IgD-negative memory B cell (primary cell): Measurements from ENCODE around the gene ZNF416. TPM values are rescaled to one million over a fixed set of nuclear protein-coding genes. Genes with fewer than 3 reads are reported as not detected.

ENCODE experiments used
- H3K27ac Mint-ChIP-seq, 3 donors: one replicate each; pipeline ENCODE4 v1.8.0; 2020 to 2022; ENCODE audit warnings: mild to moderate bottlenecking in 3 of 3, mixed read lengths in 3 of 3, moderate library complexity in 1 of 3
- H3K27me3 Mint-ChIP-seq: one replicate; pipeline ENCODE4 v1.8.0; 2021; ENCODE audit warnings: mixed read lengths
- H3K36me3 Mint-ChIP-seq: one replicate; pipeline ENCODE4 v1.8.0; 2020; ENCODE audit warnings: mild to moderate bottlenecking, mixed read lengths
- H3K4me1 Mint-ChIP-seq, 3 donors: one replicate each; pipeline ENCODE4 v1.8.0; 2020 to 2022; ENCODE audit warnings: mixed read lengths in 3 of 3, mild to moderate bottlenecking in 1 of 3
- H3K4me3 Mint-ChIP-seq, 4 donors: one replicate each; pipeline ENCODE4 v1.8.0; 2020 to 2022; ENCODE audit warnings: mild to moderate bottlenecking in 4 of 4, mixed read lengths in 4 of 4, moderate library complexity in 3 of 4
- H3K9me3 Mint-ChIP-seq, 3 donors: one replicate each; pipeline ENCODE4 v1.8.0; 2020 to 2021; ENCODE audit warnings: mixed read lengths in 3 of 3, mild to moderate bottlenecking in 1 of 3
- polyA plus RNA-seq: library from polyadenylated mRNA; unstranded; fragments of 300-500 nt; fragmentation: Illumina TruSeq; gene quantifications from one replicate; pipeline ENCODE4 v1.2.3, GENCODE V29; 2021

The ZNF416 gene
- polyA plus RNA-seq, 1 donor from 2014 or later: 5.5 TPM

DNA sequence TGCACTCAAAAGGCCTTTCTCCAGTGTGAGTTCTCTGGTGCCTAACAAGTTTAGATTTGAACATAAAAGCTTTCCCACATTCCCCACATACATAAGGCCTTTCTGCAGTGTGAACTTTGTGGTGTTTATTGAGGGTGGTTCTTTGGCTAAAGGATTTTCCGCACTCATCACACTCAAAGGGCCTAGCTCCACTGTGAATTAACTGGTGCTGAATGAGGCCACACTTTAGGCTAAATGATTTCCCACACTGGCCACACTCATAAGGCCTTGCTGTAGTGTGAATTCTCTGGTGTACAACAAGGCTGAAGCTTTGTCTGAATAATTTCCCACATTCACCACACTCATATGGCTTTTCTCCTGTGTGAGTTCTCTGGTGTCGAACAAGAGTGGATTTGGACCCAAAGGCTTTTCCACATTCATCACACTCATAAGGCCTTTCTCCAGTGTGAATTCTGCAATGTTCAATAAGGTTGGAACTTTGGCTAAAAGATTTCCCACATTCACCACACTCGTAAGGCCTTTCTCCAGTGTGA is 6.2 kb downstream of the ZNF416 start:
- Mint-ChIP-seq H3K4me3 (peak overlapping the region in 1 of 4 donors; percentile 17), H3K27ac (no peak overlapping the region), H3K9me3 (peaks cover 13 to 47% (median 40%) of the 10 kb centered on the region in 3 donors), H3K4me1 (peaks cover 0 to 8% (median 8%) of the 10 kb centered on the region in 3 donors), H3K27me3 (no peaks in the 10 kb centered on the region), H3K36me3 (peaks cover 39% of the 10 kb centered on the region)

DNA sequence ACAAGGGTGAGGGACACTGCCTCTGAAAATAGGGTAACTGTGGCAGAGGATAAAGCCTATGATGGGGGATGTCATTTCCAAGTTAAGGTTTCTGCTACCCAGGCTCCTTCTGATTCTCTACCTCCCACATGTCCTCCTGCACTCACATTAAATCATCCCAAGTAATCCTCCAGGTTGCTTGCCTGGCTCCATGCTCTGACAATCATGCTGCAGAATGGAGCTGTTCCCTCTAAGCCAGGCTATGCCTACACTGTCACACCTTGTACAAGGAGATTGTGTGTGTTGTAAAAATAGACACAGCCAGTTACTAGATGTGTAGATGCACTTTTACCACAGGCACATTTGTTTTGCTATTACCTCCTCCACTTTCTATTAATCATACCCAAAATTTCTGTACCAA is 8.0 kb downstream of the ZNF416 start:
- peaks cover 14 to 51% (median 41%) of the 10 kb centered on the region in 3 donors for H3K9me3 Mint-ChIP-seq
- H3K36me3 Mint-ChIP-seq: peaks cover 27% of the 10 kb centered on the region
- H3K4me3 Mint-ChIP-seq: no peak overlapping the region
- no peaks in the 10 kb centered on the region for H3K4me1 Mint-ChIP-seq
- H3K27me3 Mint-ChIP-seq: no peaks in the 10 kb centered on the region
- H3K27ac Mint-ChIP-seq: no peak overlapping the region

DNA sequence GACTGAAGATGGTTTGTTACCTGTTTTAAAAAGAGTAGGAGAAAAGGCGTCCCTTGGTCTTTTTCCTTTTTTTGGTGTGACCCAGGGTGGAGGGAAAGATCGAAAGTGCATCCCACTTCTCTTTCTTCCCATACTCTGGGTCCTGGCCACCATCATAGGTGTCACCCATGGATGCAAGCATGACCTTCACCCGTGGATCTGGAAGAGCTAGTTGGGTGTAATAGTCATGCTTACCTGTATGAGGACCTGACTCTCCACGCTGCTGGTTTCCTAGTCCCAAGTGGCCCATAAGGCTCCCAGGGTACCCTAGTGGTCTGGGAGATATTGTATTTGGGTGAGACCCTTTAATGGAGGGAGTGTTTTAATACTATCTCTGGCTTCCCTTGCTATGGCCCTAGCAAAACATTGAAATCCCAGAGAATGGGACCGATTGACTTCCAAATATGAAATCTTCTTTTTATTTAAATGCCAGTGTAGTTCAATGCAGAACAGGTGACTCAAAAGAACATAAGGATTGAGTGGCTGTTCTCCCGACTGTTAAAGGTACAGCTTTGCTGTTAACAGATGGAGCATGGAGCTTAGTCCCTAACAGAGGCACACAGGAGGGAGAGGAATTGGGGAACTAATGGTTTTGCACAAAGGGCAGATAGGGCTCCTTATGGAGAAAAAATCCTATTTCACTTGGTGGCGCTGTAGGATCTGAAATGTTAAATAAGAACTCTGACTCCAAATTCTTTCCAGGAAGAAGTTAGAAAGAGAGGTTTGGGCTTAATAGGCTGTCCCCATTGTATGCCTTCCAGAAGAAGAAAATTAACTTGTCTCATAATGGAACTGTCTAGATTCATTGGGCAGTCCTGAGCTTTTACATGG is 12.1 kb downstream of the ZNF416 start:
- no peaks in the 10 kb centered on the region for H3K4me1 Mint-ChIP-seq
- H3K36me3 Mint-ChIP-seq: no peaks in the 10 kb centered on the region

DNA sequence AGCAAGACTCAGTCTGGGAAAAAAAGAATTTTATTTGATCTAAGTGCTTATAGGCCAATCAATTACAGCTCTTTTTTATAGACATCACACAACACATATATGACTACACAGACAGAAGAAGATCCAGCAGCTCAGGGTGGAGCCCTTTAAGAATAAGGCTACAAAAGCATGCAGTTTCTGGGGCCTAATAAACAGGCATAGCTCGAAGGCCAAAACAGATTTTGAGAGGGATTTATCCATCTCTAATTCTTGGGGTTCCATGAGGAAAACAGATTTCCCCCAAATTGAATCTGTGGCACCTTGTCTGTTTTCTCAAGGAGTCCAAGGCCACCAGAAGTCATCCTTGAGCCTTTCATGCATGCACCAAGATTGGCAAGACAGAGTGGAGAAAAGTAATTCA is 15.2 kb downstream of the ZNF416 start:
- Mint-ChIP-seq H3K9me3 (peaks cover 23 to 51% (median 41%) of the 10 kb centered on the region in 3 donors), H3K4me1 (peaks cover 6 to 11% (median 7%) of the 10 kb centered on the region in 3 donors), H3K4me3 (no peak overlapping the region), H3K36me3 (peaks cover 2% of the 10 kb centered on the region), H3K27me3 (no peaks in the 10 kb centered on the region), H3K27ac (no peak overlapping the region)

More for the DNA sequence above, 12.1 kb downstream of the ZNF416 start:
- Mint-ChIP-seq H3K27ac (no peak overlapping the region), H3K27me3 (no peaks in the 10 kb centered on the region), H3K4me3 (no peak overlapping the region), H3K9me3 (peaks cover 21 to 47% (median 45%) of the 10 kb centered on the region in 3 donors)

DNA sequence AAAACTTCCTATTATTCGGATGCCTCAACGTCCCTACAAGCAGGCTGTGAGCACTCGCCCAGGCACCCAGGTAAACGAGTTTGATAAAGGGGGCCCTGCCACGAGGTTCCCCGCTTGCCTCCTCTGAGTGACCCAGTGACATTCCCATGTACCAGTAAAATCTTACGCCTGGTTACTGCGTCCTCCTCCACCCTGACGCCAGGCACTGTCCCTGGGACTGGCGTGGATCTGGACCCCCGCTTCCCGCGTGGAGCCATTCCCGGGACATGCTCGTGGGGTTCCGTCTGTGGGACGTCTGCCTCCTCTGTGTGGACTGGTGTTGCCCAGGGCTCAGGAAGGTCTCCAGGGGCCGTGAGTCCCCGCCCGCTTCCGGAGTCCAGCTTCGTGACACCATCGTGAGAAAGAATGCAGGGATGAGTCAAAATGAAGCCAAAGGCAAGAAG is 18.6 kb downstream of the ZNF416 start:
- peaks cover 10 to 21% (median 17%) of the 10 kb centered on the region in 3 donors for H3K4me1 Mint-ChIP-seq
- H3K27me3 Mint-ChIP-seq: no peaks in the 10 kb centered on the region
- H3K27ac Mint-ChIP-seq: peak overlapping the region in 2 of 3 donors; percentile 67 to 88
- peaks cover 12 to 26% (median 23%) of the 10 kb centered on the region in 3 donors for H3K9me3 Mint-ChIP-seq
- peaks cover 11% of the 10 kb centered on the region for H3K36me3 Mint-ChIP-seq
- peak overlapping the region; percentile 88 to 99 (median 95) for H3K4me3 Mint-ChIP-seq

DNA sequence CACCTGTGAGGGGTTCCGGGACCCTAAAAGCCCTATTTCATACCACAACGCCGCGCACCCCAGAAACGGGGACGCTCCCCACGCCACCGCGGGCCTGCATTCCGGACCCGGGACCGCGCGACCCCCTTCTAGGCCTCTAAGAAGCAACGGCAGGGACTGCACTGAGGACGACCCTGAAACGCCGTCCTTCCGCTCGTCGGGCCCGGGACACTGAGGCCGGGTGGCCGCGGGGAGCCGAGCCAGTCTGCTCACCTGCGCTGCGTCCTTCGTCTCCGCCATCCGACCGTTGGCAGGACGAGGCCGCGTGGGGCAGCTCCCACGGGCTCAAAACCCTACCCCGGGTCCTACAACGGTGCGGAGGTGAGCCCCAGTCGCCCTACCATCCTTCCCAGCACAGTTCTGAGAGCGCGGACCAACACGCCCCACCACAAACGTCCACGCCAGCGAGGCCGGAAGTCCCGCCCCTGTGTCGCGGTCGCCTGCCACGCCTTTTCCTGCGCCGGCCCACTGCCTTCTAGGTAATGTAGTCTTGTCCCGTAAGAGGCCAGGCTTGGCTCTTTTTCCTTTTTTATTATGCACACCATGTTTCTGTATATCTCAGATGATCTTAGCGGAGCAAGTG is 19.2 kb downstream of the ZNF416 start, which contains the start of gene ZNF550:
TSS of gene ZNF550 (minus strand) at position 460 of the 622 bp plus-strand sequence. CDS start at position 279, 181 bp downstream.
- Mint-ChIP-seq H3K27me3 (no peaks in the 10 kb centered on the region), H3K4me3 (peak within 1 kb of the TSS; percentile 88 to 99 (median 95)), H3K27ac (peak within 1 kb of the TSS in 2 of 3 donors; percentile 67 to 88), H3K9me3 (peaks cover 10 to 28% (median 23%) of the 10 kb centered on the region in 3 donors), H3K4me1 (peaks cover 10 to 21% (median 18%) of the 10 kb centered on the region in 3 donors), H3K36me3 (peaks cover 14% of the 10 kb centered on the region)

DNA sequence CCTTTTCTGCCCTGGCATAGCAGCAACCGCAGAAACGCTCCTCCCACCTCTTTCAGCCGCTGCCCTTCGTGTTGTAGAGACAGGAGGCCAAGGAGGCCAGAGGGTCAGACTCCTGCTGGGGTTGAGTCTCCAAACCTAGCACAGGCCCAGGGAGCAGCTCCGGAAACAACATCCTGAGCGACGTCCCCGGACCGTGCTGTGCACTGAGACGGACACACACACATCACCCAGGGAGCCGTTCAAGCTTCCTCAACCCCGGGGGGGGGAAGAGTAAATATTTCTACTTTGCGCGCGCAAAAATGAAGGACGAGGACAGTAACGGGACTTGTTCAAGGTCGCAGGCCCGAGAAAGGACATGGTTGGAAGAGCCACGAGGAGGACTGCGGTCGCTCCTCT is 19.7 kb downstream of the ZNF416 start:
- Mint-ChIP-seq H3K4me3 (peak overlapping the region; percentile 88 to 99 (median 95)), H3K27ac (no peak overlapping the region), H3K27me3 (no peaks in the 10 kb centered on the region), H3K36me3 (peaks cover 18% of the 10 kb centered on the region), H3K4me1 (peaks cover 10 to 21% (median 18%) of the 10 kb centered on the region in 3 donors), H3K9me3 (peaks cover 10 to 28% (median 19%) of the 10 kb centered on the region in 3 donors)

DNA sequence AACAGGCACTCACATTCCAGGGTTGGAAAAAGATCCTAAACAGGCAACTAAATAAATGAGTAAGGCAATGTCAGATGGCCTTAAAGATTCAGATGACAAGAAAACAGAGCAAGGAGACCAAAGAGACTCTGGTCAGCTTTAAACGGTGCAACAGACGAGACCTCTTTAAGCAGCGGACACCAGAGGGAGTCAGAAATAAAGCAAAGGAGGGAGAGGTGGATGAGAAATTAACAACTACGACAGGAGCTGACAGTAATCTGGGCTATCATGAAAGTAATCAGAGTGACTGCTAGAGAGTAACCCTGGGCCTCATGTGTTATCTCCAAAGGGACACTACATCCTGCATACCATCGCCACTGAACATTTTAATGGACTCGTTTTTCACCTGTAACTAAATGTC is 20.2 kb downstream of the ZNF416 start:
- Mint-ChIP-seq H3K4me3 (peak overlapping the region; percentile 88 to 99 (median 95)), H3K36me3 (peaks cover 20% of the 10 kb centered on the region)

DNA sequence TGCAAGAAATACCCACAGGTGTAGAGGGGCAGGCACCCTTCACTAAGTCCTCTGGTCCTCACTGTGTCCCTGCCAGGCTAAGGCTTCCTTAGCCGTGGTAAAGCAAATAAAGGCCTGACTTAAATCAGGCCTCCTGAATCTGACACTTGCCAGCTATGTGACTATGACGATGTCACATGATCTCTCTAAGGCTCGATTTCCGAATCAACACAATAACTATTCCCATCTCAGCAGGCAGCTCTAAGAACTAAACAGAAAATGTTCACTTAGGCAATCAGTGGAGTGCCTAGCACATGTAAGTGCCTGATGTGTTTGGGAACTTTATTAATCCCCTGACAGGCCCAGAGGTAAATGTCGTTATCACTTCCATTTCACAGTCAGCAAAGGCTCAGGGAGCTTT is 21.1 kb downstream of the ZNF416 start:
- Mint-ChIP-seq H3K36me3 (peaks cover 25% of the 10 kb centered on the region), H3K4me3 (peak overlapping the region in 2 of 4 donors; percentile 88 to 94), H3K4me1 (peaks cover 10 to 21% (median 18%) of the 10 kb centered on the region in 3 donors), H3K9me3 (peaks cover 6 to 26% (median 10%) of the 10 kb centered on the region in 3 donors), H3K27ac (no peak overlapping the region), H3K27me3 (no peaks in the 10 kb centered on the region)

More for the DNA sequence above, 20.2 kb downstream of the ZNF416 start:
- H3K9me3 Mint-ChIP-seq: peaks cover 9 to 25% (median 16%) of the 10 kb centered on the region in 3 donors
- H3K4me1 Mint-ChIP-seq: peaks cover 10 to 21% (median 18%) of the 10 kb centered on the region in 3 donors
- no peak overlapping the region for H3K27ac Mint-ChIP-seq
- no peaks in the 10 kb centered on the region for H3K27me3 Mint-ChIP-seq

DNA sequence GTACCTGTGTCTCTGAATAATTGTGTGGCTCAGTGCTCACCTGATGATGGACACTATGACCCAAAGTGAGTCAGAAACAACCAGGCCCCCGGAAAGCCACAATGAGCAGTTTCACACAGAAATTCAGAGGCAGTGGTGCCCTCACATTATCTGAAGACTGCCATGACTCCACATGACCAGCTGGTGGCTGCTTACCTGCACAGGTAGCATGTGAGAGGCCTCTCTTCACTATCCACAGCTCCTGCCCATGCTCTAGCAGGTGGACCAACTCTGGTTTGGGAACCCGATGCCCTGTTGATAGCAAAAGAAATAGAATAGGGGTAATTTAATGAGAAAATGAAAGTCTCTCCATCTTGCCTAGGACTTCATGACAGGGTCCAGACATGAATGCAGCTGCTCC is 26.3 kb downstream of the ZNF416 start:
- Mint-ChIP-seq H3K4me1 (peaks cover 0 to 8% (median 2%) of the 10 kb centered on the region in 3 donors), H3K9me3 (peaks cover 16 to 43% (median 28%) of the 10 kb centered on the region in 3 donors)

DNA sequence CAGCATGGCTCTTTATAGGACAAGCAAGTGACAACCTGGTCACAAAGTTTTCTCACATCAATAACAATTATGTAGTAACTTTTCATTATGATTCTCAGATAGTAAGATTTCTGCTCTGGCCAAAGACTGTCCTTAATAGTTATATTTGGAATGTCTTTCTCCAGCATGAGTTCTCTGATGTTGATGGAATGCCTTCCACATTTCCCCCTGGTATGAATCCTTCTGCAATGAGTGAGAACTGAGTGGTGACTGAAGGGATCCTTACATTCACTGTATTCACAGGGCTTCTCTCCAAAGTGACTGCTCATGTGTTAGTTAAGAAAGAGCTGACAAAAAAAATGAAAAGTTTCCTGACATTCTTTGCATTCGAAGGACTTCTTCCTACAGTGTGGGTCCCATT is 32.2 kb downstream of the ZNF416 start:
- peaks cover 55% of the 10 kb centered on the region for H3K36me3 Mint-ChIP-seq
- peaks cover 17 to 65% (median 49%) of the 10 kb centered on the region in 3 donors for H3K9me3 Mint-ChIP-seq
- peaks cover 0 to 2% (median 0%) of the 10 kb centered on the region in 3 donors for H3K4me1 Mint-ChIP-seq
- no peak overlapping the region for H3K4me3 Mint-ChIP-seq
- H3K27me3 Mint-ChIP-seq: no peaks in the 10 kb centered on the region
- H3K27ac Mint-ChIP-seq: no peak overlapping the region

More for the DNA sequence above, 26.3 kb downstream of the ZNF416 start:
- no peak overlapping the region for H3K27ac Mint-ChIP-seq
- no peak overlapping the region for H3K4me3 Mint-ChIP-seq
- no peaks in the 10 kb centered on the region for H3K27me3 Mint-ChIP-seq
- peaks cover 58% of the 10 kb centered on the region for H3K36me3 Mint-ChIP-seq

DNA sequence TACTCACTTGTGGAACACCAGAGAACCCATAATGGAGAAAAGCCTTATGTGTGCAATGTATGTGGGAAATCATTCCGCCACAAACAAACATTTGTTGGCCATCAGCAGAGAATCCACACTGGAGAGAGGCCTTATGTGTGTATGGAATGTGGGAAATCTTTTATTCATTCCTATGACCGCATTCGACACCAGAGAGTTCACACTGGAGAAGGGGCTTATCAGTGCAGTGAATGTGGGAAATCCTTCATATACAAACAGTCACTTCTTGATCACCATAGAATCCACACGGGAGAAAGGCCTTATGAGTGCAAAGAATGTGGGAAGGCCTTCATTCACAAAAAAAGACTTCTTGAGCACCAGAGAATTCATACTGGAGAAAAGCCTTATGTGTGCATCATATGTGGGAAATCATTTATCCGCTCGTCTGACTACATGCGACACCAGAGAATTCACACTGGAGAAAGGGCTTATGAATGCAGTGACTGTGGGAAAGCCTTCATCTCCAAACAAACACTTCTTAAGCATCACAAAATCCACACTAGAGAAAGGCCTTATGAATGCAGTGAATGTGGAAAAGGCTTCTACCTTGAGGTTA is 40.7 kb downstream of the ZNF416 start:
- no peak overlapping the region for H3K4me3 Mint-ChIP-seq
- no peaks in the 10 kb centered on the region for H3K4me1 Mint-ChIP-seq
- H3K9me3 Mint-ChIP-seq: peaks cover 39 to 58% (median 53%) of the 10 kb centered on the region in 3 donors
- H3K36me3 Mint-ChIP-seq: peaks cover 65% of the 10 kb centered on the region
- no peaks in the 10 kb centered on the region for H3K27me3 Mint-ChIP-seq
- H3K27ac Mint-ChIP-seq: no peak overlapping the region

DNA sequence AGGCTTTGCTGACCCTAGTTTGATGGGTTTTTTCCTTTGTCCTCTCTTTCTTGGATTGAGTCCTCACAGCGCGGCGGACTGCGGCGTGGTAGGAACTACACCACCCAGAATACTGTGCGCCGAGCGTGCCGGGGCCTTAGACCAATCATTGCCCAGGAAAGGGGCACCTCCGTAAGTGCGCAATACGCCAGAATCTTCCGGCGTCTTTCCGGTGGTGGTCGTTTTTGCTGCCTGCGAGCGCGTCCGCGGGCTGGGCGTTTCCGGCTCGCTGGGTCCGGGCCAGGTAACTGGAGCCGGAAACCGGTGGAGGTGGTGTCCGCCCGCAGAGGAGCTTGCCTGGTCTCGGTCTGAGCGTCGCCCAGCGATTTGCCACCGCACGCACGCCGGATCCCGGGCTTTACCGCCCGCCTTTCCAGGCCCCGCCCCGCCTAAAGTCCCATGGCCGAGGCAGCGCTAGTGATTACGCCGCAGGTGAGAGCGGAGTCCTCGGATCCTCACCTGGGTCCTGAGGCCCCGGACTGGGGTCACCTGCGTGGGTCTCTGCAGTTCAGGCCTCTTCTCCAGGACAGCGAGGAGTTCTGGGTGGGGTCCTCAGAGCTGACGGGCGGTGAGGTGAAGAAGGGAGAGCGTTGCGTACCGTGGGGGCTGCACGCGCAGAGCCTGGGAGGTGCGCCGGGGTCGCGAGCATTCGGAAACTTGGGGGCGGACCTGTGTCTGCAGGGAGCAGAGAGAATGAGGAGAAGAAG is 51.4 kb downstream of the ZNF416 start, which contains the start of gene ZNF549:
TSS of gene ZNF549 (plus strand) at position 221 of the 746 bp plus-strand sequence. CDS start at position 439, 218 bp downstream.
- H3K4me1 Mint-ChIP-seq: peaks cover 15 to 23% (median 15%) of the 10 kb centered on the region in 3 donors
- H3K27ac Mint-ChIP-seq: peak within 1 kb of the TSS; percentile 92 to 97 (median 97)
- H3K36me3 Mint-ChIP-seq: peaks cover 8% of the 10 kb centered on the region
- peaks cover 3% of the 10 kb centered on the region for H3K27me3 Mint-ChIP-seq
- H3K9me3 Mint-ChIP-seq: peaks cover 12 to 28% (median 22%) of the 10 kb centered on the region in 3 donors
- H3K4me3 Mint-ChIP-seq: peak within 1 kb of the TSS; percentile 95 to 99 (median 98)
